Bronchial epithelial cell (primary cell): ENCODE measurements around the gene GPHA2. TPM values are rescaled to one million over a fixed set of nuclear protein-coding genes. Genes with fewer than 3 reads are reported as not detected.

Source experiments
- DNase-seq: peaks from one replicate; pipeline ENCODE4 v3.0.0-alpha.2; 2010; ENCODE audit warnings: low read depth
- FAIRE-seq: peaks from 2 replicates; lab custom pipeline; 2011; peaks lifted over from hg19 to GRCh38; lab: Jason Lieb, UNC
- H3K27me3 ChIP-seq: 2 replicates; pipeline ENCODE4 v1.5.1; 2011; ENCODE audit warnings: low read length; ENCODE audit not compliant: control insufficient read depth, insufficient read depth
- H3K36me3 ChIP-seq: 2 replicates; pipeline ENCODE4 v1.5.1; 2011; ENCODE audit warnings: low read length; ENCODE audit not compliant: control insufficient read depth, insufficient read depth
- H3K4me3 ChIP-seq: 2 replicates; pipeline ENCODE4 v1.5.1; 2011; ENCODE audit warnings: mild to moderate bottlenecking, low read depth, low read length, control low read depth
- CTCF ChIP-seq: IDR thresholded peaks from 2 replicates; pipeline ENCODE4 v1.5.1; 2011; ENCODE audit warnings: mild to moderate bottlenecking, moderate library complexity, low read length, control low read depth, inconsistent platforms; ENCODE audit not compliant: insufficient read depth, severe bottlenecking
- total RNA-seq: library from RNA; depleted of rRNA; stranded (reverse); fragments of >200 nt; gene quantifications from 2 replicates; pipeline ENCODE4 v1.2.1, GENCODE V29; 2014

The GPHA2 gene
- total RNA-seq, 1 donor from 2014 or later = not detected

GRCh38 chr11:64916775-64917662 lies 18.7 kb downstream of the GPHA2 start, which contains the start of gene ATG2A:
Gene ATG2A (minus strand): TSS chr11:64917209. CDS start chr11:64917135, 74 bp downstream.
- H3K27me3 ChIP-seq = no peaks in the 10 kb centered on the region
- no peak for TF ChIP-seq CTCF
- DNase-seq (peak; percentile 100), FAIRE-seq (peak; percentile 13)
- H3K36me3 ChIP-seq = peaks cover 19% of the 10 kb centered on the region
- peak within 1 kb of the TSS; percentile 95 for H3K4me3 ChIP-seq

GRCh38 chr11:64916040-64916774 lies 19.5 kb downstream of the GPHA2 start:
- no peak for TF ChIP-seq CTCF
- Histone ChIP-seq H3K36me3 (peaks cover 25% of the 10 kb centered on the region), H3K4me3 (peak overlapping the region; percentile 95), H3K27me3 (no peaks in the 10 kb centered on the region)
- DNase-seq = peak; percentile 46
- FAIRE-seq = no peak

GRCh38 chr11:64915376-64915887 lies 20.3 kb downstream of the GPHA2 start:
- Histone ChIP-seq H3K27me3 (no peaks in the 10 kb centered on the region), H3K36me3 (peaks cover 29% of the 10 kb centered on the region), H3K4me3 (no peak overlapping the region)
- FAIRE-seq (no peak), DNase-seq (no peak)
- TF ChIP-seq CTCF = no peak

- peaks cover 35% of the 10 kb centered on the region for H3K36me3 ChIP-seq
- H3K27me3 ChIP-seq = no peaks in the 10 kb centered on the region
- no peak for DNase-seq
- H3K4me3 ChIP-seq = no peak overlapping the region
- TF ChIP-seq CTCF = no peak
- no peak for FAIRE-seq
Measured at GRCh38 chr11:64914123-64914522, 21.6 kb downstream of the GPHA2 start.

- H3K36me3 ChIP-seq = peaks cover 36% of the 10 kb centered on the region
- FAIRE-seq = no peak
Measured at GRCh38 chr11:64913171-64913727, 22.4 kb downstream of the GPHA2 start.

More at GRCh38 chr11:64913171-64913727, 22.4 kb downstream of the GPHA2 start:
- TF ChIP-seq CTCF = no peak
- H3K27me3 ChIP-seq = no peaks in the 10 kb centered on the region
- DNase-seq = no peak
- no peak overlapping the region for H3K4me3 ChIP-seq
